GM18870 (cell line): ENCODE measurements around the gene KCNIP4.

Experiments
- ATAC-seq: cut with Tn5 transposase; IDR thresholded peaks from one replicate; pipeline ENCODE4 v1.9.1; 2021; ENCODE audit warnings: moderate library complexity; ENCODE audit not compliant: unreplicated experiment

The KCNIP4 gene

DNA sequence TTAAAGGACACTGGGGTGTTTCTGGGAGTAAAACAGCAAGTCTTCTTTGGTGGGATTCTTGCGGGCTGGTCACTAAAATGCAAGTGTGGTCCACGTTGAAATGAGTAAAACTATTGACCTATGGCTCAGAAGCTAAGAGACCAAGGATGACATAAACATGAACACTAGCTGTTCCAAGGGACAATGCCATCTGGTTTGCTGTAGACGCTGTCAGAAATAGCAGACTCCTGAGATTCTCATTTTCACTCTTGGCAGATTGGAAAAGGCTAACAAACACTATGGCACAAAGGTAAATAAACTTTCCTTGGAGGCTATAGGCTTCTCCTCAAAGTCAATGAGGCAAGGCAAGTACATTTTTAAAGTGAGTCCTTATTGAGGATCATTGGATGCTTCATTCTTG, 343.6 kb downstream of the KCNIP4 start:
- ATAC-seq, result no peak

DNA sequence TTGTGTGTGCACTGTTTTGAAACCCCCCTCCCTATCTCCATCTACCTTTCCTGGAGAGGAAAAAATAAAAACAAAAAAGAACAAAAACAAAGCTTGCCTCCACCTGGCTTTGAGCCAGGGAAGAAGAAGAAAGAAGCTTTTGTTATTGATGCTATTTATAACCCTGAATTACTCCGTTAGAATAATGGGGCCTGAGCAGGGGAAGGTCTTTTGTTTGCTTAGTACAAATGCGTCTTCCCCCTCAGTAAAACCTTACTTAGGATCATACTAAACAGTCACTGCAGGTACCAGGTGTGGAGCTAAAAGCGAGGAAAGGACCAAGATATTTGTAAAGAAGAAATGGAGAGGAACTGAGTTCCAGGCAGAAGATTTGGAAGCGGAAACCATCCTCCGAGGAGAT, 352.1 kb downstream of the KCNIP4 start:
- ATAC-seq, result no peak

DNA sequence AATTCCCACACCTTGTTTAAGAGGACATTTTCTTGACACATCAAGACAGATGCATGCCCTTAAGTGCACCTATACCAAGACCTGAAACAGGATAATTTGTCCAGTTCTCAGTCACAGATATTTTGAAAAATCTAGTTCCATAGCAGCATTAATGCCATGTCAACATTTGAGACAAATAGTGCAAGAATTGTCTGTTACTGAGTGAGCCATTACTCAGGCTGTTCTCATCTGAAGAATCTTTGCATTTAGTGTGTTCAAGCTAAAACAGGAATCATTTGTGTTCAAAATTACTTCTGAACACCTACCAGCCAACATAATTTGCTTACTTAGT, 354.9 kb downstream of the KCNIP4 start:
- no peak for ATAC-seq

DNA sequence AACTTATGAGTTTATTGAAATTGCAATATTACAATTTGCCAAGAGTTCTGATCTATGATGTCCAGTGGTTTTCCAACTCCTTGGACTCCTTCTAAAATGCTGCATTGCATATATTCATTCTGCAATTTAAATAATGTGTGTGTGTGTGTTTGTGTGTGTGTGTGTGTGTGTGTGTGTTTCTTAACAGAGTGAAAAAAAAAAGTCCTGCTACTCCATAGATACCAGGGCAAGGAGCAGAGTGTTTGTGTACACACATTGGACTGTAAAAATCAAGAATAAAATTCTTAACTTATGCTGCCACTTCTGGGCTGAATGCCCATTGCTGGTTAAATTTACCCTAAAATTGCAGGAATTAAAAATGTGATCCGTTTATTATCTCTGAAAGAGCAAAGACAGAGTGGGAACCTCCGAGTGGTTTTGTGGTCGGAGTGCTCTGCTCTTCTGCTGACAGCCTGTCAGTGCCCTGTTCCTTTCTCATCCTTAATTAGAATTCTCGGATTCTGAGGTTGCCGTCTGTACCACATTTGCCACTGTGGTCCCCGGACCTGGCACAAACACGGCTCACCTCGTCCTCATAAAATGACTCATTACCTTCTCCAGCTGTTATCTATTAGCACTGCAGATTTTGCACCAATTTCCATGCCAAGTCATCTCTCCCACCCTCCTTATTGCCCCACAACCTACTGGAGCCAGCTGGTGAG, 355.5 kb downstream of the KCNIP4 start:
- no peak for ATAC-seq

DNA sequence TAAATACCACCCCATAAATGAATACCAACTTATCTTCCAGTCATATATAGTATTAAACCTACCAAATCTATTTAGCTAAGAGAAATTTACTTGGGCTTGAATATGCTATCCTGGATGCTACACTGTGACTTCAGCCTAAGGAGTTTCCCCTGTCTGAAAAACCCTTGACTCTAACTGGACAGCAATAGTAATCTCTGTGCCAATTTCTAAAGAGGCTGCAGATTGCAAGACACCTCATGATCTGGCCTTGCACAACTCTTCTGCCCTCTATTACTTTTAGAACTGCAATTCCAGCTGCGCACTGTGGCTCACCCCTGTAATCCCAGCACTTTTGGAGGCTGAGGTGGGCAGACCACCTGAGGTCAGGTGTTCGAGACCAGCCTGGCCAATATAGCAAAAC, 371.5 kb downstream of the KCNIP4 start:
- no peak for ATAC-seq

DNA sequence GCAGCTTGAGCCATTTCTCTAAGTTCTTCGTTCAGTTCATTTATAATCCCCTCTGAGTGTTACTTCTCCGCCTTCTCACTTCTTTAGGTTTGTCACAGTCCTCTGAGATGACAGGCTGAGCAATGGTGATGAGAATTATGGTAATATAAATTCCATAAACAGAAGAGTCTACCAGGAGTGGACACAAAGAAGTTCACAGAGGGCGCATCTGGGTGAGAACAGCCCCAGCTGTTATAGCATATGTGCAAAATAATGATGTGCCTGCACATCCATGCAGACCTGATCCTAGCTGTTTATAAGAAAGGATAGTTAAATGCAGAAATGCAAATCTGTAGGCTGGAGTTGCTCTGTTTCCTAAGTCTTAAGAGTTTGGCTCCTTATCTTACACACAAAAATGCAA, 377.5 kb downstream of the KCNIP4 start:
- ATAC-seq, result no peak

DNA sequence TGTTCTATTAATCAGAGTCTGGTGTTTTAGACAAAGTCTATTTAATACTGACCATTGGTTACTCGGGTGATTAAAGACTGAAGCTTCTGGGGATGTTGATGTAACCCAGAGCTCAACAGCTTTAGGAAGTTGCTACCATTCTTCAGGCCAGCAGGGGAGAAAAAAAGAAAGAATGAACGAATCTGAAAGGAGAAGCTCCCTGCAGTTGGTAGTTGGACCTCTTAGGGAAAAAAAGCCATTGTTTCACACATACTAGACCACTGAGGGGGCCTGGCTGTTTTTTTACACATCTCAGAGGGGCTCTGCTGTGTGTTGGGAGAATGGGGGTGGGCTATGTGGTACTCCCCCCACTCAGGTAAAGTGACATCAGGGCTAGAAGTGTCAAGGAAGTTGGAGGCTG, 378.9 kb downstream of the KCNIP4 start:
- ATAC-seq, result no peak

DNA sequence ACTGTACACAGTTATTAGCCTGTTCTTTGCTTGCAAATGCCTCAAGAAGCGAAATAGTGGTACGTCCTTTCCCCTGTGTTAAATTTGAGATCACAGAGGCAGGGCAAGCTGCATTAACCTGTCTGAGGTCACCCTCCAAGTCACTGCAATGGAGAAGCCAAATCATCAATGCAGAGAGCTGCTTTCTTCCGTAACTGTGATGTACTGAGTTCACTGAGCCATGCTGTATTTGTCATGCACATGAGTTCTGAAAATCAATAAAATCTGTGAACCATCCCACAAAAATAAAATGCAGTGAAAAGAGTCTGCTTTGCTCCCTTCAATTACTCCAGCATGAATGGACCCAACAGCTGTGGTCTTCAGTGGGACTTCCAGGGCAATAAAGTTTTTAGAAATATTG, 393.5 kb downstream of the KCNIP4 start:
- no peak for ATAC-seq

DNA sequence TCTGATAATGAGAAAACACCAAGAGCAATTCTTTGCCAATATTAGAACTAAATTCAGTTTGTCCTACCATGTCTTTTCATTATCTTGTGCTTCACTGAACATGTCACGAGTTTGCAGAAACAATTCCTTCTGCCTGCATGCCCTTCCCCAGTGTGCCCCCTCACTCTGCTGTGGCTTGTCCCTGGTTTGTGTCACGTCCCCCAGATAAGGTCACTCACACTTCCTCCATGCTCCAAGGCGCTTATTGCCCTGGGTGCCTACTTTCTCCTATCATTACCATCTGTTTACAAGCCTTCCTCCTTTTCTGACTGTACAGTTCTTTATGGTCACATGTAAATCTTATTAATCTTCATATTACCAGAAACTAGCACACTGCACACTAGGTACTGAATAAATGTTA, 394.1 kb downstream of the KCNIP4 start:
- ATAC-seq, result no peak

DNA sequence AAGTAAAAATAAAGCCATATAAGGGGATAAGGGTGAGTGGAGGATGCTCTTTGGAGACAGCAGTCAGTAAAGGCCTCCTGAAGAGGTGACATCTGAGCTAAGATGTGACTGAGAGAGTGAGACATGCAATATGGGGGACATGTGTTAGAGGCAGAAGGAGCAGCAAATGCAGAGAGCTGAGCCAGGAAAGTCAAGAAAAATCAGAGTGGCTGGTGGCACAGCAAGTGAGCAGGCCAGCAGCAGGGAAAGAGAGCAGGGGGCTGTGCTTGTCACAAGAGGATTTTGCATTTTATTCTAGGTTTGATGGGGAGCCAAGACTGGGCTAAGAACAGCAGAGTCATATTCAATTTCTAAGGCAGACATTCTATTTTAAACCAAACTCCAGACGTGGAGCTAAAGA, 394.5 kb downstream of the KCNIP4 start:
- no peak for ATAC-seq

DNA sequence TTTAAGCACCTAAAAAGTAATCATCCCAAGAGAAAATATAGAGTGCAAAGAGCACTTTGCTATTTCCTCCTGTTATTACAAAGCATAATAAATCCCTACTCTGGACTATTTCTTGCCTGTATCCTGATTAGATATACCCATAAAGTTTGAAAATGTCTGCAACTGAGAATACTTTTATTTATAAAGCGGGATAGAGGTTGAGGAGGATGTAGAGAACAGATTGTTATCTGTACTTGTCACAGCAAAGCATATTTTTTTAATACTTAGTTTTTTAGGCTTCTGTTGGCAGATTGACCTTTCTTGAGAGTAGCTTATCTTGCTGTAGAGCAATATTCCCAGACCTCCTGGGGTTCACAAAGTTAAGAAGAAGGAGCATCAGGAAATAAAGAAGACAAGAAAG, 396.1 kb downstream of the KCNIP4 start:
- ATAC-seq, result no peak

DNA sequence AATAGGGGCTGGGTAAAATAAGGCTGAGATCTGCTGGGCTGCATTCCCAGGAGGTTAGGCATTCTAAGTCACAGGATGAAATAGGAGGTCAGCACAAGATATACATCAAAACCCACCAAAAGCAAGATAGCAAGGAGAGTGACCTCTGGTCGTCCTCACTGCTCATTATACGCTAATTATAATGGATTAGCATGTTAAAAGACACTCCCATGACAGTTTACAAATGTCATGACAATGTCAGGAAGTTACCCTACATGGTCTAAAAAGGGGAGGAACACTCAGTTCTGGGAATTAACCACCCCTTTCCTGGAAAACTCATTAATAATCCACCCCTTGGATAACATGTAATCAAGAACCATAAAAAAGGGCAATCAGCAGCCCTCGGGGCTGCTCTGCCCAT, 403.6 kb downstream of the KCNIP4 start:
- no peak for ATAC-seq

DNA sequence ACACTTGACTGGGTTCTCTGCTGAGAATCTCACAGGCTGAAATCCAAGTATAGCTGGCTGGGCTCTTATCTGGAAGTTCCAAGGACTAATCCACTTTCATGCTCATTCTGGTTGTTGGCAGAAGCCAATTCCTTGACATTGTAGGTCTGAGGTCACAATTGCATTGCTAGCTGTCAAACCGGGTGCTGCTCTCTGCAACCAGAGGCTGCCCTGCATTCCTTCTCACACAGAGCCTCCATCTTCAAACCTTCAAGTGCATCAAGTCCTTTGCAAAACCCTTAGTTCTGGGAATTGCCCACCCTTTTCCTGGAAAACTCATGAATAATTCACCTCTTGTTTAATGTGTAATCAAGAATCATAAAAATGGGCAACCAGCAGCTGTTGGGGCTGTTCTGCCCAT, 404.2 kb downstream of the KCNIP4 start:
- no peak for ATAC-seq

DNA sequence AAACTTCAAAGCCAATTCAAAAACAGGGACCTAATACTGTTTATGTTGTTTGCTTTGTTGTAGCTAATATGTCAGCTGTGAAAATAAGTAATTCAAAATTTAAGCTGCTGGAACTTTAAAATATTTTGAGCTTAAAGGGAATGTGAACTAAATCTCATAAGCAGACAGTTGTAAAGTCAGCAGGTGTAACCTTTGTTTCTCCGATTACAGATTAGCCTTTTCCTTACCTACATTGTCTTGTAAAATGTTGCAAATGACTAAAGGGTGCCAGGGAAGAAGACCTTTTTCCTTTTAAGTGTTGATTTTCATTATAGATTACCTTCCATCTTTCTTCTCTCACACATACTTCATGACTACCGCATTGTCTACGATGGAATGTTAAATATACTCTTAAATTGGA, 405.1 kb downstream of the KCNIP4 start:
- ATAC-seq, result no peak

DNA sequence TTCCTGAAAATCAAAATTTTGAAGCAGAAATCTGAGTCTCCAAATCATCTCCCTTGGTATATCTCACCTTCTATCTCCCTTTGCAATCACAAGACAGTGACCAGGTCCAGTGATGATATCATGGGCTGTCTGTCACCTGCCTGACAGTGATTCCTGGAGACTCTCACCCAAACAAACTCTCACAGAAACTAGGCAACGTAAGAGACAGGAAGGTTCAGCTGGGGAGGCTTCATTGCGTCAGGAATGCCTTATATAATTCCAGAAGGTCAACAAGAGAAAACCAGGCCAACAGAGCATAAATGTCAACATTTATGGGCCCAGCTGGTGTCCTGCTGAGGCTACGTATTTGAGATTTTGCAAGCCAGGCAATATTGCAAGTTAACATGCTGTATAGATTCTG, 412.7 kb downstream of the KCNIP4 start:
- no peak for ATAC-seq

DNA sequence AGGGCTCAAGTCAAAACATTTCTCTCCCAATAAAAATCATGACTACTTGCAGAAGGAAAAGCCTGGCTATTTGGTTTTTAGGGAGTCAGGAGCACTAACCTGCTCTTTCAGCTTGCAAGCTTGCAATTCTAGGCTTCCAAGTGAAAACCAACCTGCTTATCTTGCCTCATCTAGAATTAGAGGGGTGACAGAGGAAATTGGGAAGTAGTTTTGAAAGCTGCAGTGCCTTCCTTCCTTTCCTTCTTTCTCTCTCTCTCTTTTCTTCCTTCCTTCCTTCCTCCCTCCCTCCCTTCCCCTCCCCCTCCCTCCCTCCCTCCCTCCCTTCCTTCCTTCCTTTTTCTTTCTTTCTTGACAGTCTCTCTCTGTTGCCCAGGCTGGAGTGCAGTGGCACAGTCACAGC, 417.5 kb downstream of the KCNIP4 start:
- ATAC-seq, result no peak

DNA sequence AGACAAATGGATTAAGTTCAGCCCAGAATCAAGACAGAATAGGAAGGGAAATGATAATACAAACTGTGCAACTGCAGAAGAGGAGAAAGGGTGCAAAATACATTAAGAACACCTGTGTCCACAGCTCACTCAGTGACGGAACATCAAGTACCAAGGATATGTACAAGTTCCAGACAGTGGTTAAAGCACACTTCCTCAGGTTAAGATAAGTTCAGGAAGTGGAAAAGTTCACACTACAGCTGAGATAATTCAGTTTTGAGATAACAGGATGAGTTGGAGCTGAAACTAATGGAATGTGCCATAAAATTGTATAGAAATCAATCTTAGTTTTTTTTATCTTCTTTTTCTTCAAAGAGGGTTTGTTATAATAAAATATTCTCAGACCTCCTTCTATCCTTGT, 419.4 kb downstream of the KCNIP4 start:
- ATAC-seq, result no peak

DNA sequence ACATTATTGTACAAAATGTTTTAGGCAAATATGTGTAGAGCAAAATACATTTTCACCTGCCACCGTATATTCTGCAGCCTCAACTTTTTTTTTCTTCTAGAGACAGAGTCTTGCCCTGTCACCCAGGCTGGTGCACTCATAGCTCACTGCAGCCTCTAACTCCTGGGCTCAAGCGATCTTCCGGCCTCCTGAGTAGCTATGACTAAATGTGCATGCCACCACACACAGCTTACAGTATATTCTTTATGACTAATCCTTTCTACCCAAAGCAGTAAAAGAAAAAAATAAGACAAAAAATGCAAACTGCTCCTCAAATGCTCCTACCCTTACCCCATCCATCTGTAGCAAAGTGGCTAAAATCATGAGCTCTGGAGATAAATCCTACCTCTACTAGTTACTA, 426.3 kb downstream of the KCNIP4 start:
- no peak for ATAC-seq

DNA sequence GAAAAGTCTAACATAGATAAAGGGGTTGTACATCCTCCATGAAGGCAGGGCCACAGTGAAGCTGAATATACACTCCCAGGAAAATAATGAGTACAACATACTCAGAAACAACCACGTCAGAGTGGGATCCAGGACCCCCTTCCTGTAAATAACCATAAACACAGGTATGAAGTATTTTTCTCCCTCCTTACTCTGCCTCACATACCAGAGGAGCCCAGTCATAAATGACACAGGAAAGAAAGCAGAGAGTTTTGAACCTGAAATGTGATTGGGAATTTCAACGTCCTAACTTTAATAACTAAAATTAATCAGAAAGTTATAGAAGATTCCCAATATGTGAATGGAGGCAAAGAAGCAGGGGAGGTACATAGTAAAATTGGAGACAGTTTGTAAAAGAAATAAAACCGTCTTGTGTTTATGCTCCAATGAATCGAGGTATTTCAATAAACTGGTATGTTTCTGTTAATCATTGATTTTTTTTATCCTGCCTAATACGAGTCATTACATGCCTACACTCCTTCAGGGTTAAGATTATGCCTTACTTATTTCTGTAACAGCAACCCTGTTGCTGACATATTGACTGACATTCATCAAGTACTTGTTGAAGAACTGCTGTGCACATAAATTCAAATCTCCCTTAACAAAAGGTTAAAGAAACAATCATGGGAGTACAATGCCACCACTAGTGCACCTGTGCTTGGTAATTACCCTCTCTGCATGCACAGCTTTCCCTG, 431.3 kb downstream of the KCNIP4 start:
- ATAC-seq, result no peak

DNA sequence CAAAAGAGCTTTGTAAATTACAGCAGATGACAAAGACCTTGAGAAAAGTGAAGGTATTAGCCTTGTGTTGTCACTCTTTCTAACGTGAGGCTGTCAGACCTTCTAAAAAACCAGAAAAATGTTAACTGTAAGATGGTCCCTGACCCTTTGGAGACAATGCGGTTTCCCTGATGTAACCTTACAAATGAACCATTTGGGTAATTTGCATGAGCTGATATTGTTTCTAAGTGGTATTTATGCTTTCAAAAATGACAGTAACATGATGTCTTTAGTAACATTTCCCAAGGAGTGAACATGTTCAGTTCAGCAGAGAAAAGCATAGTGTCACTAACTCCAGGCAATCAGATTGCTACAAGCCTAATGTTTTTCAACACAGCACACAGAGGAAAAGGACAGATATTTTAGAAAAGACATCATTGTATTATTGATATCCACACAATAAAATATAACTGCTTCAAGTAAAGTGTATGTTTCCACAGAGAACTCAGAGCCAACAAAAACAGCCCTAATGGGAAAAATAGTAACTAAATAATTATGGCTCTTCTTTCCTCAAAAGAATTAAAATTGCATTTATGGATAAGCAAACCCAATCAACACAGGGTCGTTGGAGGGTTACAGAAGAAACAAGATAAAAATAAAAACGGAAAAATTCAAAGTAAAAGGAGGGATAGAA, 434.4 kb downstream of the KCNIP4 start:
- ATAC-seq, result no peak

DNA sequence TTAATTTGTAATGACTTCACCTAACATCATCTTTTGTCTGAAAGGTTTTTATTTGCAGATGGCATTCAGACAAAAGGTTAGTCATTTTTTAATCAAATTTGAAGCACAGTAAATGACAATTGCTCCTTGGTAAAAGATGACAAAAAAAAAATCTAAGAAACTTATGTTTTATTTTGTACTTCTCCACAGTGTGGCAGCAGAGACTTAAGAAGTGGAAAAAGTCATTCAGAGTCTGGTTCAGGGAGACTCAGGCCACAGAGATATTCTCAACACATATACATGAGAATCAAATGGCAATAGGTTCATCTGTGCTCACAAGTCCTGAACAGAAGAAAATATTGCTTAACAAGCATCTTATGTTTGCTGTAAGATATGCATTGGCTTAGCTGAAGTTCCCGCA, 436.2 kb downstream of the KCNIP4 start:
- ATAC-seq, result no peak

DNA sequence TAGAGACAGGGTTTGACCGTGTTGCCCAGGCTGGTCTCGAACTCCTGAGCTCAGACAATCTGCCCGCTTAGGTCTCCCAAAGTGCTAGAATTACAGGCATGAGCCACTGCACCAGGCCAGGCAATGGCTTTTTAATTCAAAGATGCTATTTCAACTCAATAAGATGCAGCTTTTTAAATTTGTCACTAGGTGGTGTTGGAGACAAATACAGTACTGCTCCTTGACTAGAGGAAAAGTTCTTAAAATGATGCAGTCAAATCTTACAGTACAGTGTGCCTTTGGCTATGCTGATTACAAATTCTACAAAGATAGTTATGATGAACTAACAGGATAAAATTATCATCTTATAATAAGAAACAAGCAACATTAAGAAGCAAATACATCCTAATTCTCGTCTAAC, 441.1 kb downstream of the KCNIP4 start:
- ATAC-seq, result no peak
